ENCODE data around the gene BCAS1.

BCAS1 gene

DNA sequence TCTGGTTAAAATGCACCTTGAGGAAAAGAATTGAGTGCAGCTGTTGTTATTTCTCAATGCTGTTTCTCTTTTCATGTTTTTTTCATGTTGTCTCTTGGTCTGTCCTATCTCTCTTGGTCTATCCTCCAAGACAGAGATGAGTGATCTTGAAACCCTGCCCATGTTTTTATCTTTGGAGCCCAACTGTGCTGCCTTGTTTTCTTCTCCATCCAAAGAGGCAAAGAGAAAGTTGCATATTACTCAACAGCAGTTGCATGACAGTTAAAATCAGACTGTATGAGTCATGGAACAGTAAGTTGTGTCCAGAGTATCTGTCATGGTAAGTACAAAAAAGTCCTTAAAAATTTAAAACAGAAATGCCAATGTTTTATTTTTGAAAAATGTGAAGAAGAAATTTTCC lies 26.2 kb downstream of the BCAS1 start:
- Histone ChIP-seq H3K4me3 (ENCODE audit: low read length) (no peak overlapping the region), H3K9me2 (replicated peaks; ENCODE audit: insufficient read depth, low read length) (no peaks in the 10 kb centered on the region), H3K4me1 (ENCODE audit: low read length) (no peaks in the 10 kb centered on the region), H3F3A (ENCODE audit: insufficient read depth, low read length) (0 out of 2 replicates have a peak, but pooled peaks cover 4% of the 10 kb centered on the region), H3K79me2 (ENCODE audit: low read length) (no peaks in the 10 kb centered on the region), H3K27me3 (replicated peaks; ENCODE audit: insufficient read depth, low read length) (no peaks in the 10 kb centered on the region), H3K9me3 (replicated peaks; ENCODE audit: insufficient read depth, low read length) (no peaks in the 10 kb centered on the region), H3K4me2 (ENCODE audit: low read depth, low read length) (no peak overlapping the region), H3K9ac (ENCODE audit: low read length) (no peak overlapping the region), H3K36me3 (replicated peaks; ENCODE audit: insufficient read depth, low read length) (no peaks in the 10 kb centered on the region), H2AFZ (ENCODE audit: low read length) (no peak overlapping the region), H3K27ac (ENCODE audit: low read length) (no peak overlapping the region), H4K20me1 (ENCODE audit: insufficient read depth, low read length) (no peaks in the 10 kb centered on the region)
- no peak for DNase-seq
- no peak for TF ChIP-seq EZH2 (optimal IDR thresholded peaks at IDR 0.05; ENCODE audit: low read depth, low read length)
- TF ChIP-seq, protein P1, sequence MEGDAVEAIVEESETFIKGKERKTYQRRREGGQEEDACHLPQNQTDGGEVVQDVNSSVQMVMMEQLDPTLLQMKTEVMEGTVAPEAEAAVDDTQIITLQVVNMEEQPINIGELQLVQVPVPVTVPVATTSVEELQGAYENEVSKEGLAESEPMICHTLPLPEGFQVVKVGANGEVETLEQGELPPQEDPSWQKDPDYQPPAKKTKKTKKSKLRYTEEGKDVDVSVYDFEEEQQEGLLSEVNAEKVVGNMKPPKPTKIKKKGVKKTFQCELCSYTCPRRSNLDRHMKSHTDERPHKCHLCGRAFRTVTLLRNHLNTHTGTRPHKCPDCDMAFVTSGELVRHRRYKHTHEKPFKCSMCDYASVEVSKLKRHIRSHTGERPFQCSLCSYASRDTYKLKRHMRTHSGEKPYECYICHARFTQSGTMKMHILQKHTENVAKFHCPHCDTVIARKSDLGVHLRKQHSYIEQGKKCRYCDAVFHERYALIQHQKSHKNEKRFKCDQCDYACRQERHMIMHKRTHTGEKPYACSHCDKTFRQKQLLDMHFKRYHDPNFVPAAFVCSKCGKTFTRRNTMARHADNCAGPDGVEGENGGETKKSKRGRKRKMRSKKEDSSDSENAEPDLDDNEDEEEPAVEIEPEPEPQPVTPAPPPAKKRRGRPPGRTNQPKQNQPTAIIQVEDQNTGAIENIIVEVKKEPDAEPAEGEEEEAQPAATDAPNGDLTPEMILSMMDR (IDR thresholded peaks at IDR 0.05; ENCODE audit: low read length): no peak
- no peak for TF ChIP-seq EZH2phosphoT487 (IDR thresholded peaks at IDR 0.05; ENCODE audit: low read length)

DNA sequence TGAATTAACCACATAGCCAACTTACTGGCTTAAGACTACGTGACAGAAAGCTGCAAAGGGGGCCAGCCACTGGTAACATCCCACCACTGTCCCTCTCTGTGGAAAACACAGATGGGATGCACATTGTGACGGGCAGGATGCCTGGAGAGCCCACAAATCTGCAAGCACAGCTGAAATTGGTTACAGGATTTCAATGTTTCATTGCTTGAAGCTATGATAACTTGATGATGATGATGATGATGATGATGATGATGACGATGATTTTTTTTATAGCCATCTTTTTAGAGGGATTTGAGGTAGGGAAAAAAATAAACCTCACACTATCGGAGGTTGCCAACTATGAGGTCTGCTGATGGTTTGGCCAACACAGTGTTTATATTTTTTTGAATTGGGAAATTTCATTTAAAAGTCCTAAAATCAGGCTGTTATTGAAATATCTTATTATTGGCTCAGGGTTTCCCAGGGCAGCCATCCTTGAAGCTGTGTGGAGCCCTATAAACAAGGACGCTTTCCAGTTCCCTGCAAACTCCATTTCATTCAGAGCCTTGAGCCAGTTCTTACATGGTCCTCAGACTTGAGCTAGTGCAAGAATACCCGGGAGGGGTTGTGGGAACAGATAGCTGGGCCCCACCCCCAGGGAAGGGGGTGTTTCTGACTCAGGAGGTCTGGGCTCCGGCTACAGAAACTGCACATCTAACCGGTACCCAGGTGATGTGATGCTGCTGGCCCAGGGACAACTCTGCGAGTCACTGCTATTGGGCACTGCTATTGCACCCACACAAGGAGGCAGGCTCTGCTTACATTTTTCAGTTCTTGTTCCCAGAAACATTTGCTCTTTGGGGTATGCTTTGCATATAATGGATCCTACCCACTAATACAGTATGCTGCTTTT lies 27.1 kb downstream of the BCAS1 start:
- H2AFZ ChIP-seq (ENCODE audit: low read length): no peak overlapping the region
- no peak for DNase-seq
- H4K20me1 ChIP-seq (ENCODE audit: insufficient read depth, low read length): no peaks in the 10 kb centered on the region
- TF ChIP-seq EZH2 (optimal IDR thresholded peaks at IDR 0.05; ENCODE audit: low read depth, low read length) (no peak), EZH2phosphoT487 (IDR thresholded peaks at IDR 0.05; ENCODE audit: low read length) (no peak)
- TF ChIP-seq, protein P1 (IDR thresholded peaks at IDR 0.05; ENCODE audit: low read length): no peak
- H3K9me2 ChIP-seq (replicated peaks; ENCODE audit: insufficient read depth, low read length): no peaks in the 10 kb centered on the region
- no peak overlapping the region for H3K27ac ChIP-seq (ENCODE audit: low read length)
- no peaks in the 10 kb centered on the region for H3K79me2 ChIP-seq (ENCODE audit: low read length)
- H3K27me3 ChIP-seq (replicated peaks; ENCODE audit: insufficient read depth, low read length): no peaks in the 10 kb centered on the region
- no peak overlapping the region for H3K9ac ChIP-seq (ENCODE audit: low read length)
- H3K4me1 ChIP-seq (ENCODE audit: low read length): no peaks in the 10 kb centered on the region
- H3K9me3 ChIP-seq (replicated peaks; ENCODE audit: insufficient read depth, low read length): no peaks in the 10 kb centered on the region
- no peaks in the 10 kb centered on the region for H3K36me3 ChIP-seq (replicated peaks; ENCODE audit: insufficient read depth, low read length)
- H3K4me3 ChIP-seq (ENCODE audit: low read length): no peak overlapping the region
- H3K4me2 ChIP-seq (ENCODE audit: low read depth, low read length): no peak overlapping the region
- 0 out of 2 replicates have a peak, but pooled peaks cover 4% of the 10 kb centered on the region for H3F3A ChIP-seq (ENCODE audit: insufficient read depth, low read length)

DNA sequence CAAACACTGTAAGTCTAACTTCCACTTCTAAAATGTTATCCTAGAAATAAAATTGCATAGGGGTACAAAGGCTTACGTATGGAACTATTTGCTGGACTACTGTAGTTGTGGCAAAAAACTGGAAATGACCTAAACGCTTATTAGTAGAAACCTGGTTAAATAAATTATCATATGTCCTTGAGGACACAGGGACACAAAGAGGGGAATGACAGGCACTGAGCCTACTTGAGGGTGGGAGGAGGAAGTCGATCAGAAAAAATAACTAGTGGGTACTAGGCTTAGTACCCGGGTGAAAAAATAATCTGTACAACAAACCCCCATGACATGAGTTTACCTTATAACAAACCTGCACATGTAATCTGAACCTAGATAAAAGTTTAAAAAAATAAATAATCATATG lies 28.4 kb downstream of the BCAS1 start:
- Histone ChIP-seq H3K4me3 (ENCODE audit: low read length) (no peak overlapping the region), H3F3A (ENCODE audit: insufficient read depth, low read length) (0 out of 2 replicates have a peak, but pooled peaks cover 4% of the 10 kb centered on the region), H3K9ac (ENCODE audit: low read length) (no peak overlapping the region), H2AFZ (ENCODE audit: low read length) (no peak overlapping the region), H3K79me2 (ENCODE audit: low read length) (no peaks in the 10 kb centered on the region), H3K9me2 (replicated peaks; ENCODE audit: insufficient read depth, low read length) (no peaks in the 10 kb centered on the region), H3K4me1 (ENCODE audit: low read length) (no peaks in the 10 kb centered on the region), H3K9me3 (replicated peaks; ENCODE audit: insufficient read depth, low read length) (no peaks in the 10 kb centered on the region), H3K36me3 (replicated peaks; ENCODE audit: insufficient read depth, low read length) (no peaks in the 10 kb centered on the region), H3K4me2 (ENCODE audit: low read depth, low read length) (no peak overlapping the region), H3K27ac (ENCODE audit: low read length) (no peak overlapping the region), H3K27me3 (replicated peaks; ENCODE audit: insufficient read depth, low read length) (no peaks in the 10 kb centered on the region), H4K20me1 (ENCODE audit: insufficient read depth, low read length) (no peaks in the 10 kb centered on the region)
- DNase-seq: no peak
- TF ChIP-seq EZH2 (optimal IDR thresholded peaks at IDR 0.05; ENCODE audit: low read depth, low read length): no peak
- TF ChIP-seq, protein P1 (IDR thresholded peaks at IDR 0.05; ENCODE audit: low read length): no peak
- no peak for TF ChIP-seq EZH2phosphoT487 (IDR thresholded peaks at IDR 0.05; ENCODE audit: low read length)
